Skeletal muscle tissue (tissue), 4 donors: Measurements from ENCODE around the gene ZWILCH. TPM values are rescaled to one million over a fixed set of nuclear protein-coding genes. Genes with fewer than 3 reads are reported as not detected.
"Not testable (repeated sequence)": the region's sequence is repeated elsewhere in the genome, so short reads cannot be mapped to it uniquely, and the experiment has no call there.

Source experiments
- H3K27ac ChIP-seq: one replicate; pipeline ENCODE4 v1.7.0; 2013; ENCODE audit warnings: mild to moderate bottlenecking, low read depth, low read length, inconsistent platforms
- H3K27me3 ChIP-seq, 3 donors: one replicate each; pipeline ENCODE4 v1.7.0; 2013; ENCODE audit warnings: low read length in 3 of 3; ENCODE audit not compliant: control insufficient read depth in 3 of 3, insufficient read depth in 3 of 3
- H3K36me3 ChIP-seq, 3 donors: one replicate each; pipeline ENCODE4 v1.7.0; 2013; ENCODE audit warnings: low read length in 3 of 3; ENCODE audit not compliant: control insufficient read depth in 3 of 3, insufficient read depth in 3 of 3
- H3K4me1 ChIP-seq, 3 donors: one replicate each; pipeline ENCODE4 v1.7.0; 2013; ENCODE audit warnings: low read length in 3 of 3, mild to moderate bottlenecking in 3 of 3; ENCODE audit not compliant: control insufficient read depth in 3 of 3, insufficient read depth in 3 of 3
- H3K4me3 ChIP-seq, 3 donors: one replicate each; pipeline ENCODE4 v1.7.0; 2013; ENCODE audit warnings: low read length in 3 of 3
- H3K9ac ChIP-seq, 3 donors: one replicate each; pipeline ENCODE4 v1.7.0; 2013; ENCODE audit warnings: low read length in 3 of 3, mild to moderate bottlenecking in 3 of 3, moderate library complexity in 2 of 3, low read depth in 1 of 3
- H3K9me3 ChIP-seq, 3 donors: one replicate each; pipeline ENCODE4 v1.7.0; 2013; ENCODE audit warnings: low read length in 3 of 3; ENCODE audit not compliant: control insufficient read depth in 3 of 3
- total RNA-seq: library from RNA; depleted of rRNA; stranded (reverse); fragments of >200 nt; gene quantifications from one replicate; pipeline ENCODE4 v1.2.3, GENCODE V29; 2014
- donor health status: Osteomylitis.

The ZWILCH gene
- total RNA-seq, 1 donor from 2014 or later = 14.1 TPM

DNA sequence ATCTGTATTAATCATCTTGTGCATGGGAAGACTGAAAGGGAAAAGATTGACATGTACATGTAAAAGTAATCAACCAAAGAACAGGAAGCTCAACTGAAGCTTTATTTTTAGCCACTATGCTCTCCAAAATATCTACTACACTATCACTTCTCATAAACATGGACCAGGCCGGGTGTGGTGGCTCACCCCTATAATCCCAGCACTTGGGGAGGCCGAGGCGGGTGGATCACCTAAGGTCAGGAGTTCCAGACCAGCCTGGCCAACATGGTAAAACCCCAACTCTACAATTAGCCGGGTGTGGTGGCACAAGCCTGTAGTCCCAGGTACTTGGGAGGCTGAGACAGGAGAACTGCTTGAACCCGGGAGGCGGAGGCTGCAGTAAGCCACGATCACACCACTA, 4.8 kb upstream of the ZWILCH start:
- H3K9ac ChIP-seq, H3K4me3 ChIP-seq, H3K27me3 ChIP-seq, H3K9me3 ChIP-seq, H3K27ac ChIP-seq: not testable (repeated sequence)
- H3K4me1 ChIP-seq = peaks cover 27 to 47% (median 37%) of the 10 kb centered on the region in 3 donors
- peaks cover 43 to 52% (median 51%) of the 10 kb centered on the region in 3 donors for H3K36me3 ChIP-seq

DNA sequence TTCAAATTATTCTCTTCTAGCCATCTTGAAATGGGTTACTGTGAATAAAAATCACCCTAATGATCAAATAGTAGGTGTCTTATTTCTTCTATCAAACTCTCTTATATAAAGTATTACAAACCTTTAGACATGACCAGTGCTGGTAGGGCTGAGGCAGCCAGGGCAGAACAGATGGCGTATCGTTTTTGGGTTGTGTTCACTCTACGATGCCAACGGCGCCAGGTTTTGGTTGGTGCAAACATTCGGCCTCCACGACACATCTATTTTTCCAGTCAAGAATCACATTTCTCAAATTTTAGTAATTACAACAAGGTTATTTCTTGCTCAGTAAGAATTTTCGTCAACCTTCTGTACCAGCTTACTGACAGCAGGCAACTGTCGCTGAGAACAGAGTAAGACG, 2.6 kb upstream of the ZWILCH start:
- Histone ChIP-seq H3K27me3 (no peaks in the 10 kb centered on the region), H3K9ac (no peak overlapping the region), H3K36me3 (peaks cover 41 to 52% (median 49%) of the 10 kb centered on the region in 3 donors), H3K4me3 (no peak overlapping the region), H3K27ac (no peak overlapping the region), H3K9me3 (no peaks in the 10 kb centered on the region), H3K4me1 (peaks cover 22 to 34% (median 33%) of the 10 kb centered on the region in 3 donors)

GRCh38 chr15:66503041-66503648, 2.0 kb upstream of the ZWILCH start:
- H3K9me3 ChIP-seq, H3K27me3 ChIP-seq: not testable (repeated sequence)
- H3K9ac ChIP-seq = peak overlapping the region in 2 of 3 donors; percentile 90 to 95
- H3K4me3 ChIP-seq = peak overlapping the region in 2 of 3 donors; percentile 98 to 100
- peaks cover 19 to 28% (median 28%) of the 10 kb centered on the region in 3 donors for H3K4me1 ChIP-seq
- H3K27ac ChIP-seq = peak overlapping the region; percentile 95
- peaks cover 41 to 51% (median 48%) of the 10 kb centered on the region in 3 donors for H3K36me3 ChIP-seq

DNA sequence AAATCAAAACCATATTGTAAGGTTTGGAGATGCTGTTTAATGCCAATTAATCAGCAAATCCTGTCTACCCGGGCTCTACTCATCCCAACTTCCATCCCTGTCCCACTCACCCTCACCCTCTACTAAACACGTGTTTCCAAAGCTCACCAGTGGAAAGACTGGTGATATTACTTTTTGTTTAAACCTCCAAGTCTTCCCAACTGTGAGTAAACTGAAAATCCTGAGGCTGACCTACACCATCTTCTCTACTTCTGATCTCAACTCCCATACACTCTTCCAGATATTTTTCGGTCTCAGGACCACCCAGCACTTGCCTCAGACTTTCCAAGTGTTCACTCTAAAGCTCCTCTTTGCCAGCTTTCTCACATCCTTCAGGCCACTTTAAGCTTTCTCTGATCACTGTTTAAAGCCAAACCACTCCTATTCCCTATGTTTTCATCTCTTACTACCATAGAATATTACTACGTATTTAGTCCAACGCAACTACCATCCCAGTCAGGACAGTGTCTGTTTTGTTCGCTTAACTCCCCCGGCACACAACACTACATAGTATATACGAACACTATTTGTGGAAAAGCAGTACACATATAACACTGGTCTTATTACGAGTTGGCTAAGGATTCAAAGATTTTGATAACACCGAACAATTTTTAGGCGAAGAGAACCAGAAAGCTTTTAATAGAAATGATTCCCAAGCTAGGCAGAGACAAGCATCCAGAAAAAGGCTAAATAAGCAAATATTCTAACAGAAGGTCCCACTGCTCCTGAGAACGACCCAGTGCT, 1.2 kb upstream of the ZWILCH start:
- H3K4me1 ChIP-seq = peaks cover 18 to 22% (median 22%) of the 10 kb centered on the region in 3 donors

GRCh38 chr15:66505430-66505811, 295 bp downstream of the ZWILCH start:
- H3K9me3 ChIP-seq = no peaks in the 10 kb centered on the region
- peak overlapping the region; percentile 95 for H3K27ac ChIP-seq

More for the DNA sequence above, 1.2 kb upstream of the ZWILCH start:
- Histone ChIP-seq H3K36me3 (peaks cover 35 to 42% (median 39%) of the 10 kb centered on the region in 3 donors), H3K9me3 (no peaks in the 10 kb centered on the region), H3K9ac (peak overlapping the region; percentile 87 to 95 (median 90)), H3K27ac (peak overlapping the region; percentile 95), H3K4me3 (peak overlapping the region; percentile 97 to 100 (median 98)), H3K27me3 (no peaks in the 10 kb centered on the region)

GRCh38 chr15:66505818-66506217, 692 bp downstream of the ZWILCH start:
- Histone ChIP-seq H3K9ac (peak overlapping the region in 2 of 3 donors; percentile 87 to 95), H3K4me1 (peaks cover 18 to 22% (median 22%) of the 10 kb centered on the region in 3 donors), H3K36me3 (peaks cover 20 to 24% (median 21%) of the 10 kb centered on the region in 3 donors), H3K9me3 (no peaks in the 10 kb centered on the region), H3K4me3 (peak overlapping the region in 2 of 3 donors; percentile 97 to 100), H3K27me3 (no peaks in the 10 kb centered on the region), H3K27ac (no peak overlapping the region)

More at GRCh38 chr15:66505430-66505811, 295 bp downstream of the ZWILCH start:
- peaks cover 18 to 22% (median 22%) of the 10 kb centered on the region in 3 donors for H3K4me1 ChIP-seq
- H3K4me3 ChIP-seq = peak overlapping the region; percentile 97 to 100 (median 98)
- H3K36me3 ChIP-seq = peaks cover 24 to 28% (median 25%) of the 10 kb centered on the region in 3 donors
- no peaks in the 10 kb centered on the region for H3K27me3 ChIP-seq
- H3K9ac ChIP-seq = peak overlapping the region; percentile 87 to 95 (median 90)

GRCh38 chr15:66508293-66508883, 3.3 kb downstream of the ZWILCH start:
- no peak overlapping the region for H3K4me3 ChIP-seq

DNA sequence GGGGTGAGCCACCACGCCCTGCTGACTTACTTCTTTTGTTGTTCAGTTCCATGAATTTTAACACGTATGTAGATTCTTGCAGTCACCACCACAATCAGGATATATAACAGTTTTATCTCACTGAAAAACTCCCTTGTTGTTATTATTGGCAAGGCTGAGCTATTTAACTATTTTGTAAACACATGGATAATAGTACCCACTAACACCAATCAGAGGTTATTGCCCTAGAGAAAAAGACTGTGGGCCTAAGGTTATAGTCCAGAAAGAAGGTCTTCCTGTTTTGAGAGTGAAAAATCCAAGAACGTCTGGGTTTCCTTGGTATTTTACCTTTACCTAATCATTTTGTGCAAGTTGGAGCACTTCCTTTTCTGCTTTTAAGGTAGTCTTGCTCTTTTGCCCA, 9.5 kb downstream of the ZWILCH start:
- H3K36me3 ChIP-seq = peaks cover 0 to 3% (median 2%) of the 10 kb centered on the region in 3 donors
- H3K9me3 ChIP-seq = no peaks in the 10 kb centered on the region
- no peaks in the 10 kb centered on the region for H3K27me3 ChIP-seq
- no peak overlapping the region for H3K4me3 ChIP-seq
- no peak overlapping the region for H3K27ac ChIP-seq
- no peak overlapping the region for H3K9ac ChIP-seq
- no peaks in the 10 kb centered on the region for H3K4me1 ChIP-seq

More at GRCh38 chr15:66508293-66508883, 3.3 kb downstream of the ZWILCH start:
- Histone ChIP-seq H3K9me3 (no peaks in the 10 kb centered on the region), H3K9ac (no peak overlapping the region), H3K27me3 (no peaks in the 10 kb centered on the region), H3K27ac (no peak overlapping the region), H3K4me1 (peaks cover 11 to 16% (median 11%) of the 10 kb centered on the region in 3 donors), H3K36me3 (no peaks in the 10 kb centered on the region)

- no peaks in the 10 kb centered on the region for H3K4me1 ChIP-seq
- no peaks in the 10 kb centered on the region for H3K27me3 ChIP-seq
- H3K36me3 ChIP-seq = peaks cover 0 to 3% (median 2%) of the 10 kb centered on the region in 3 donors
- H3K27ac ChIP-seq = no peak overlapping the region
- no peak overlapping the region for H3K9ac ChIP-seq
- no peaks in the 10 kb centered on the region for H3K9me3 ChIP-seq
- no peak overlapping the region for H3K4me3 ChIP-seq
Measured at GRCh38 chr15:66515901-66516322, 10.8 kb downstream of the ZWILCH start.
